ENCODE measurements around the gene RPL36AL.

- TF ChIP-seq CTCF (IDR thresholded peaks at IDR 0.05) = no peak
- no peak for TF ChIP-seq POLR2A (IDR thresholded peaks at IDR 0.05)
Measured at GRCh38 chr14:49642163-49642562, 21.7 kb upstream of the RPL36AL start.

Data from testis (tissue), 2 donors.